HEK293 (cell line): ENCODE data around the gene MAP3K7.

Experiments
- CTCF ChIA-PET: fragments of 350-600 bp; formaldehyde crosslinking; extraction: SDS; loops from one replicate; lab custom pipeline; 2021; ENCODE audit warnings: antibody characterized with exemption; lab: Yijun Ruan, JAX
- POLR2A ChIA-PET: fragments of 300-600 bp; formaldehyde crosslinking; extraction: SDS; loops from one replicate; lab custom pipeline; 2020; ENCODE audit warnings: antibody characterized with exemption, inconsistent platforms; lab: Yijun Ruan, JAX
- H3K27ac ChIP-seq: fragments of 200-500 bp; sonication (Bioruptor generic); 2 replicates; pipeline ENCODE4 v1.5.1; 2014; ENCODE audit warnings: low read depth, low read length, control low read depth, inconsistent platforms; ENCODE audit errors: extremely low read depth
- H3K36me3 ChIP-seq, 2 experiments: fragments of 200-500 bp in 1 of 2; sonication (Bioruptor generic) in 1 of 2; 1 replicate in 1 of 2; 2 replicates in 1 of 2; pipeline ENCODE4 v1.5.1; 2014 to 2017; ENCODE audit warnings: inconsistent platforms in 2 of 2, low read length in 2 of 2; ENCODE audit not compliant: control insufficient read depth in 2 of 2, insufficient read depth in 1 of 2
- H3K4me1 ChIP-seq: fragments of 200-500 bp; sonication (Bioruptor generic); 2 replicates; pipeline ENCODE4 v1.5.1; 2014; ENCODE audit warnings: mild to moderate bottlenecking, low read length, inconsistent platforms; ENCODE audit not compliant: control insufficient read depth, insufficient read depth
- H3K4me3 ChIP-seq: 2 replicates; pipeline ENCODE4 v1.5.1; 2011; ENCODE audit warnings: low read depth, mild to moderate bottlenecking, control low read depth, low read length, moderate library complexity
- H3K9me3 ChIP-seq: fragments of 200-500 bp; sonication (Bioruptor generic); 2 replicates; pipeline ENCODE4 v1.5.1; 2014; ENCODE audit warnings: low read depth, low read length, inconsistent platforms; ENCODE audit not compliant: control insufficient read depth, insufficient read depth
- AEBP2 ChIP-seq: fragments of 450-650 bp; formaldehyde crosslinking; IDR thresholded peaks from 2 replicates; pipeline ENCODE4 v1.5.1; 2016; ENCODE audit warnings: missing biosample characterization, missing genetic modification characterization, borderline replicate concordance
- BCL11A ChIP-seq: fragments of 450-650 bp; formaldehyde crosslinking; IDR thresholded peaks from 2 replicates; pipeline ENCODE4 v1.5.1; 2016; ENCODE audit warnings: low read depth, missing biosample characterization, missing genetic modification characterization
- FEZF1 ChIP-seq: fragments of 450-650 bp; formaldehyde crosslinking; IDR thresholded peaks from 2 replicates; pipeline ENCODE4 v1.5.1; 2016; ENCODE audit warnings: missing biosample characterization, missing genetic modification characterization
- PRDM1 ChIP-seq: fragments of 450-650 bp; formaldehyde crosslinking; IDR thresholded peaks from 2 replicates; pipeline ENCODE4; 2016; ENCODE audit warnings: missing biosample characterization, missing genetic modification characterization
- PRDM2 ChIP-seq: fragments of 450-650 bp; formaldehyde crosslinking; IDR thresholded peaks from 2 replicates; pipeline ENCODE4 v1.5.1; 2016; ENCODE audit warnings: missing biosample characterization, missing genetic modification characterization, borderline replicate concordance
- SCRT1 ChIP-seq: fragments of 450-650 bp; formaldehyde crosslinking; IDR thresholded peaks from 2 replicates; pipeline ENCODE4 v1.5.1; 2016; ENCODE audit warnings: missing biosample characterization, missing genetic modification characterization, borderline replicate concordance
- SP7 ChIP-seq: fragments of 450-650 bp; formaldehyde crosslinking; IDR thresholded peaks from 2 replicates; pipeline ENCODE4 v1.5.1; 2016; ENCODE audit warnings: missing biosample characterization, missing genetic modification characterization
- ZBTB21 ChIP-seq: fragments of 450-650 bp; formaldehyde crosslinking; IDR thresholded peaks from 2 replicates; pipeline ENCODE4 v1.5.1; 2017; ENCODE audit warnings: missing biosample characterization, missing genetic modification characterization
- ZNF184 ChIP-seq: fragments of 450-650 bp; IDR thresholded peaks from 2 replicates; pipeline ENCODE4 v1.5.1; 2018; ENCODE audit warnings: missing biosample characterization, mild to moderate bottlenecking, missing genetic modification characterization
- ZNF202 ChIP-seq: fragments of 450-650 bp; formaldehyde crosslinking; IDR thresholded peaks from 2 replicates; pipeline ENCODE4 v1.5.1; 2016; ENCODE audit warnings: missing biosample characterization, missing genetic modification characterization, borderline replicate concordance
- ZNF239 ChIP-seq: fragments of 450-650 bp; formaldehyde crosslinking; IDR thresholded peaks from 2 replicates; pipeline ENCODE4 v1.5.1; 2016; ENCODE audit warnings: missing biosample characterization, missing genetic modification characterization
- ZNF354C ChIP-seq: fragments of 450-650 bp; formaldehyde crosslinking; IDR thresholded peaks from 2 replicates; pipeline ENCODE4 v1.5.1; 2016; ENCODE audit warnings: missing biosample characterization, missing genetic modification characterization, low read depth, borderline replicate concordance
- ZNF449 ChIP-seq: fragments of 450-650 bp; formaldehyde crosslinking; IDR thresholded peaks from 2 replicates; pipeline ENCODE4 v1.5.1; 2017; ENCODE audit warnings: missing biosample characterization, mild to moderate bottlenecking, missing genetic modification characterization, moderate library complexity
- ZNF473 ChIP-seq: fragments of 450-650 bp; formaldehyde crosslinking; IDR thresholded peaks from 2 replicates; pipeline ENCODE4 v1.5.1; 2017; ENCODE audit warnings: missing biosample characterization, missing genetic modification characterization
- ZNF549 ChIP-seq: fragments of 450-650 bp; IDR thresholded peaks from 2 replicates; pipeline ENCODE4 v1.5.1; 2018; ENCODE audit warnings: missing biosample characterization, missing genetic modification characterization, mild to moderate bottlenecking, inconsistent platforms, moderate library complexity
- ZNF558 ChIP-seq: fragments of 450-650 bp; formaldehyde crosslinking; IDR thresholded peaks from 2 replicates; pipeline ENCODE4 v1.5.1; 2016; ENCODE audit warnings: missing biosample characterization, missing genetic modification characterization
- ZNF654 ChIP-seq: fragments of 450-650 bp; formaldehyde crosslinking; IDR thresholded peaks from 2 replicates; pipeline ENCODE4 v1.5.1; 2016; ENCODE audit warnings: low read depth, missing biosample characterization, missing genetic modification characterization
- ZXDB ChIP-seq: fragments of 450-650 bp; formaldehyde crosslinking; IDR thresholded peaks from 2 replicates; pipeline ENCODE4 v1.5.1; 2016; ENCODE audit warnings: missing biosample characterization, missing genetic modification characterization

MAP3K7 gene

GRCh38 chr6:90508753-90509152 lies 78.1 kb downstream of the MAP3K7 start:
- TF ChIP-seq ZBTB21 (tag by site-specific recombination) (no peak), ZXDB (tag by site-specific recombination) (no peak), ZNF654 (tag by site-specific recombination) (peak; percentile 65)
- POLR2A ChIA-PET, result interaction anchor here (0.6 kb wide), 1 partner anchor 1428 kb away, joined by 3 read pairs; the partner anchor contains the start of gene PNRC1
- H3K4me1 ChIP-seq, result no peaks in the 10 kb centered on the region
- no peak overlapping the region for H3K4me3 ChIP-seq
- H3K27ac ChIP-seq, result no peak overlapping the region
- peaks cover 0 to 24% of the 10 kb centered on the region in 2 experiments; a peak in 2 of 3 replicates for H3K36me3 ChIP-seq
- CTCF ChIA-PET, result interaction anchor here (0.6 to 1.6 kb wide), 4 partner anchors 9 to 356 kb away, joined by 3 to 4 read pairs (median 3); no protein-coding TSS in a partner anchor
- no peaks in the 10 kb centered on the region for H3K9me3 ChIP-seq

GRCh38 chr6:90502866-90503407 lies 83.9 kb downstream of the MAP3K7 start:
- Histone ChIP-seq H3K27ac (no peak overlapping the region), H3K9me3 (no peaks in the 10 kb centered on the region), H3K36me3 (no peaks in the 10 kb centered on the region), H3K4me3 (no peak overlapping the region), H3K4me1 (0 out of 2 replicates have a peak, but pooled peaks cover 4% of the 10 kb centered on the region)
- ChIA-PET CTCF (interaction anchor here (0.6 kb wide), 1 partner anchor 76 kb away, joined by 3 read pairs; no protein-coding TSS in a partner anchor), POLR2A (no interaction called here)
- TF ChIP-seq FEZF1 (peak; percentile 19; the same call in 1 of the 2 replicates), AEBP2 (tag by site-specific recombination) (no peak)

GRCh38 chr6:90502381-90502780 lies 84.5 kb downstream of the MAP3K7 start:
- TF ChIP-seq PRDM2 (no peak), SP7 (peak; percentile 53; the same call in 1 of the 2 replicates)
- 0 out of 2 replicates have a peak, but pooled peaks cover 4% of the 10 kb centered on the region for H3K4me1 ChIP-seq
- CTCF ChIA-PET, result interaction anchor here (0.6 to 1.6 kb wide), 2 partner anchors 23 to 76 kb away, joined by 3 to 4 read pairs; no protein-coding TSS in a partner anchor
- H3K4me3 ChIP-seq, result no peak overlapping the region
- POLR2A ChIA-PET, result no interaction called here
- H3K9me3 ChIP-seq, result no peaks in the 10 kb centered on the region
- H3K27ac ChIP-seq, result no peak overlapping the region
- no peaks in the 10 kb centered on the region for H3K36me3 ChIP-seq

- Histone ChIP-seq H3K9me3 (no peaks in the 10 kb centered on the region), H3K27ac (no peak overlapping the region), H3K4me3 (no peak overlapping the region), H3K36me3 (no peaks in the 10 kb centered on the region), H3K4me1 (0 out of 2 replicates have a peak, but pooled peaks cover 4% of the 10 kb centered on the region)
- POLR2A ChIA-PET, result no interaction called here
- CTCF ChIA-PET, result interaction anchor here (1.6 kb wide), 1 partner anchor 560 kb away, joined by 6 read pairs; no protein-coding TSS in a partner anchor
- TF ChIP-seq PRDM1 (tag by site-specific recombination) (no peak), ZNF473 (tag by site-specific recombination) (no peak), SCRT1 (no peak), ZNF354C (tag by site-specific recombination) (no peak), ZNF549 (tag by site-specific recombination) (no peak), ZNF239 (tag by site-specific recombination) (no peak), ZNF184 (tag by site-specific recombination) (no peak), ZNF558 (tag by site-specific recombination) (no peak), BCL11A (tag by site-specific recombination) (no peak), ZNF202 (no peak), ZXDB (tag by site-specific recombination) (no peak), ZNF449 (tag by site-specific recombination) (no peak)
Measured at GRCh38 chr6:90500458-90500857, 86.4 kb downstream of the MAP3K7 start.
